HG02970 (cell line): ENCODE data around the gene FAXC.
"Not testable (repeated sequence)": the region's sequence is repeated elsewhere in the genome, so short reads cannot be mapped to it uniquely, and the experiment has no call there.

Experiments used
- ATAC-seq: cut with Tn5 transposase; IDR thresholded peaks from one replicate; pipeline ENCODE4 v1.9.1; 2021; ENCODE audit warnings: mild to moderate bottlenecking, moderate library complexity, moderate number of reproducible peaks; ENCODE audit not compliant: unreplicated experiment, low FRiP score

The FAXC gene

GRCh38 chr6:99344289-99344688 is 5.2 kb downstream of the FAXC start:
- no peak for ATAC-seq

GRCh38 chr6:99341862-99342455 is 7.5 kb downstream of the FAXC start:
- ATAC-seq: no peak

GRCh38 chr6:99338188-99338587 is 11.3 kb downstream of the FAXC start:
- no peak for ATAC-seq

GRCh38 chr6:99335298-99335697 is 14.2 kb downstream of the FAXC start:
- not testable (repeated sequence) for ATAC-seq

GRCh38 chr6:99334526-99335127 is 14.8 kb downstream of the FAXC start:
- ATAC-seq: no peak

GRCh38 chr6:99333068-99333467 is 16.4 kb downstream of the FAXC start:
- peak; percentile 86 for ATAC-seq

GRCh38 chr6:99331531-99331930 is 17.9 kb downstream of the FAXC start:
- ATAC-seq: no peak

- ATAC-seq: peak; percentile 74
These were observed 19.3 kb downstream of the FAXC start for GRCh38 chr6:99330159-99330558.

GRCh38 chr6:99324996-99325395 is 24.5 kb downstream of the FAXC start:
- ATAC-seq: no peak

- no peak for ATAC-seq
These were observed 30.9 kb downstream of the FAXC start for GRCh38 chr6:99318566-99318965.

GRCh38 chr6:99312354-99312753 is 37.1 kb downstream of the FAXC start:
- no peak for ATAC-seq

- no peak for ATAC-seq
These were observed 38.9 kb downstream of the FAXC start for GRCh38 chr6:99310553-99310952.

- ATAC-seq: no peak
These were observed 39.9 kb downstream of the FAXC start for GRCh38 chr6:99309557-99309956.

- ATAC-seq: no peak
These were observed 40.7 kb downstream of the FAXC start for GRCh38 chr6:99308788-99309187.

- no peak for ATAC-seq
These were observed 42.1 kb downstream of the FAXC start for GRCh38 chr6:99307295-99307907.

GRCh38 chr6:99306341-99306740 is 43.1 kb downstream of the FAXC start:
- ATAC-seq: no peak

GRCh38 chr6:99305021-99305554 is 44.4 kb downstream of the FAXC start:
- ATAC-seq: no peak

GRCh38 chr6:99297415-99297814 is 52.1 kb downstream of the FAXC start:
- no peak for ATAC-seq

GRCh38 chr6:99297006-99297405 is 52.5 kb downstream of the FAXC start:
- no peak for ATAC-seq

GRCh38 chr6:99296261-99296660 is 53.2 kb downstream of the FAXC start:
- no peak for ATAC-seq

GRCh38 chr6:99295276-99295675 is 54.2 kb downstream of the FAXC start:
- ATAC-seq: no peak

- no peak for ATAC-seq
These were observed 54.7 kb downstream of the FAXC start for GRCh38 chr6:99294786-99295185.
